ENCODE results near the gene COMT.

Gene COMT

GRCh38 chr22:19997561-19998231, 56.1 kb downstream of the COMT start:
- FAIRE-seq, result no peak

- no peak for FAIRE-seq
These were observed 56.8 kb downstream of the COMT start for GRCh38 chr22:19998232-19998951.

GRCh38 chr22:19998991-19999820, 57.6 kb downstream of the COMT start:
- no peak for FAIRE-seq

GRCh38 chr22:20000246-20001081, 58.9 kb downstream of the COMT start:
- no peak for FAIRE-seq

GRCh38 chr22:20001082-20001638, 59.6 kb downstream of the COMT start:
- no peak for FAIRE-seq

- no peak for FAIRE-seq
These were observed 60.6 kb downstream of the COMT start for GRCh38 chr22:20002128-20002527.

GRCh38 chr22:20002636-20003035, 61.1 kb downstream of the COMT start:
- FAIRE-seq, result no peak

GRCh38 chr22:20003304-20003703, 61.7 kb downstream of the COMT start:
- no peak for FAIRE-seq

- FAIRE-seq, result no peak
These were observed 62.9 kb downstream of the COMT start for GRCh38 chr22:20004464-20004863.

- FAIRE-seq, result no peak
These were observed 66.8 kb downstream of the COMT start for GRCh38 chr22:20008221-20008995.

- FAIRE-seq, result no peak
These were observed 67.5 kb downstream of the COMT start for GRCh38 chr22:20009018-20009491.

GRCh38 chr22:20009582-20010306, 68.2 kb downstream of the COMT start:
- FAIRE-seq, result no peak

GRCh38 chr22:20010307-20011122, 68.9 kb downstream of the COMT start:
- no peak for FAIRE-seq

GRCh38 chr22:20011123-20011992, 69.8 kb downstream of the COMT start:
- no peak for FAIRE-seq

- FAIRE-seq, result no peak
These were observed 70.6 kb downstream of the COMT start for GRCh38 chr22:20011993-20012740.

- no peak for FAIRE-seq
These were observed 71.3 kb downstream of the COMT start for GRCh38 chr22:20012741-20013331.

- no peak for FAIRE-seq
These were observed 71.9 kb downstream of the COMT start for GRCh38 chr22:20013382-20013871.
